ENCODE results near the gene ZNF366. TPM values are rescaled to one million over a fixed set of nuclear protein-coding genes. Genes with fewer than 3 reads are reported as not detected.

Gene ZNF366
- total RNA-seq, 2 donors from 2014 or later, result not detected

- Mint-ChIP-seq H3K9me3 (no peaks in the 10 kb centered on the region), H3K4me1 (peaks cover 3% of the 10 kb centered on the region), H3K27me3 (ENCODE audit: insufficient read depth) (peaks cover 12% of the 10 kb centered on the region), H3K4me3 (no peak overlapping the region), H3K36me3 (ENCODE audit: low read depth) (no peaks in the 10 kb centered on the region), H3K27ac (no peak overlapping the region)
- WGBS, 2 experiments (ENCODE audit: insufficient coverage in 1 of 2, insufficient read length in 1 of 2), result 83 to 86% methylated on average over 1 to 3 of the region's 3 CpGs
- Histone ChIP-seq H3K9ac (ENCODE audit: extremely low read depth, low read length, poor library complexity, severe bottlenecking) (no peak overlapping the region), H3K27ac (ENCODE audit: low read depth, low read length) (no peak overlapping the region), H3K27me3 (ENCODE audit: control insufficient read depth, insufficient read depth, low read length, poor library complexity, severe bottlenecking) (no peaks in the 10 kb centered on the region), H3K4me1 (ENCODE audit: control insufficient read depth, insufficient read depth, low read length) (no peaks in the 10 kb centered on the region), H3K9me3 (ENCODE audit: control insufficient read depth, low read length) (no peaks in the 10 kb centered on the region), H3K4me3 (ENCODE audit: low read length) (no peak overlapping the region), H3K36me3 (ENCODE audit: control insufficient read depth, insufficient read depth, low read length) (no peaks in the 10 kb centered on the region)
- DNase-seq, result no peak
- TF ChIP-seq, protein P1, sequence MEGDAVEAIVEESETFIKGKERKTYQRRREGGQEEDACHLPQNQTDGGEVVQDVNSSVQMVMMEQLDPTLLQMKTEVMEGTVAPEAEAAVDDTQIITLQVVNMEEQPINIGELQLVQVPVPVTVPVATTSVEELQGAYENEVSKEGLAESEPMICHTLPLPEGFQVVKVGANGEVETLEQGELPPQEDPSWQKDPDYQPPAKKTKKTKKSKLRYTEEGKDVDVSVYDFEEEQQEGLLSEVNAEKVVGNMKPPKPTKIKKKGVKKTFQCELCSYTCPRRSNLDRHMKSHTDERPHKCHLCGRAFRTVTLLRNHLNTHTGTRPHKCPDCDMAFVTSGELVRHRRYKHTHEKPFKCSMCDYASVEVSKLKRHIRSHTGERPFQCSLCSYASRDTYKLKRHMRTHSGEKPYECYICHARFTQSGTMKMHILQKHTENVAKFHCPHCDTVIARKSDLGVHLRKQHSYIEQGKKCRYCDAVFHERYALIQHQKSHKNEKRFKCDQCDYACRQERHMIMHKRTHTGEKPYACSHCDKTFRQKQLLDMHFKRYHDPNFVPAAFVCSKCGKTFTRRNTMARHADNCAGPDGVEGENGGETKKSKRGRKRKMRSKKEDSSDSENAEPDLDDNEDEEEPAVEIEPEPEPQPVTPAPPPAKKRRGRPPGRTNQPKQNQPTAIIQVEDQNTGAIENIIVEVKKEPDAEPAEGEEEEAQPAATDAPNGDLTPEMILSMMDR (conservative IDR thresholded peaks at IDR 0.05), result no peak
These were observed 9.4 kb downstream of the ZNF366 start for GRCh38 chr5:72497823-72498222.

DNA sequence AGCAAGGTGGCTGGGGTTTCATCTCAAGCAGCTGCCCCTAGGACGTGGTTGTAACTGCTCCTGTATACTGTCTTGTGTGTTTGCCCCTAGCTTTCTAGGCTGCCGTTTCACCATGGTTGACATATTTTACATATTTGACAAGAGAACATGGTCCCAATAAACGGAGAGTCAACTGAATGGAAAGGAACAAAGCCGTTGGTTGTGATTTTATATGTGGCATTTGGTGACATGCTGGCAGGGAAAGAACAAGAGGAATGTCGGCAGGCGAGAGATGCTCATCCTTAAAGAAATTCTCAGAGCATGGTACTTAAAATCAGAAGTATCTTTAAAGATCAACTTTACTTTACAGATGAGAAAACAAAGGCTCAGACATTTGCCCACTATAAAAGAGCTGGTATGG lies 11.8 kb downstream of the ZNF366 start:
- Histone ChIP-seq H3K36me3 (ENCODE audit: control insufficient read depth, insufficient read depth, low read length) (no peaks in the 10 kb centered on the region), H3K4me3 (ENCODE audit: low read length) (no peak overlapping the region), H3K27me3 (ENCODE audit: control insufficient read depth, insufficient read depth, low read length, poor library complexity, severe bottlenecking) (no peaks in the 10 kb centered on the region), H3K27ac (ENCODE audit: low read depth, low read length) (no peak overlapping the region), H3K4me1 (ENCODE audit: control insufficient read depth, insufficient read depth, low read length) (no peaks in the 10 kb centered on the region), H3K9me3 (ENCODE audit: control insufficient read depth, low read length) (no peaks in the 10 kb centered on the region), H3K9ac (ENCODE audit: extremely low read depth, low read length, poor library complexity, severe bottlenecking) (no peak overlapping the region)
- Mint-ChIP-seq H3K4me1 (no peaks in the 10 kb centered on the region), H3K27ac (no peak overlapping the region), H3K36me3 (ENCODE audit: low read depth) (no peaks in the 10 kb centered on the region), H3K27me3 (ENCODE audit: insufficient read depth) (peaks cover 14% of the 10 kb centered on the region), H3K9me3 (no peaks in the 10 kb centered on the region), H3K4me3 (no peak overlapping the region)
- no peak for DNase-seq
- 90 to 92% methylated on average over 4 to 6 of the region's 6 CpGs for WGBS, 2 experiments (ENCODE audit: insufficient coverage in 1 of 2, insufficient read length in 1 of 2)
- TF ChIP-seq, protein P1 (conservative IDR thresholded peaks at IDR 0.05), result no peak

- H3K36me3 ChIP-seq (ENCODE audit: control insufficient read depth, insufficient read depth, low read length), result no peaks in the 10 kb centered on the region
- no peak overlapping the region for H3K9ac ChIP-seq (ENCODE audit: extremely low read depth, low read length, poor library complexity, severe bottlenecking)
- Mint-ChIP-seq H3K27ac (no peak overlapping the region), H3K9me3 (no peaks in the 10 kb centered on the region), H3K4me3 (no peak overlapping the region), H3K27me3 (ENCODE audit: insufficient read depth) (peaks cover 15% of the 10 kb centered on the region), H3K36me3 (ENCODE audit: low read depth) (no peaks in the 10 kb centered on the region), H3K4me1 (no peaks in the 10 kb centered on the region)
- H3K27ac ChIP-seq (ENCODE audit: low read depth, low read length), result no peak overlapping the region
- H3K4me1 ChIP-seq (ENCODE audit: control insufficient read depth, insufficient read depth, low read length), result no peaks in the 10 kb centered on the region
- 94% methylated on average over 5 of the region's 5 CpGs; no CpG with 5 or more reads in 1 of the 2 experiments for WGBS, 2 experiments (ENCODE audit: insufficient coverage in 1 of 2, insufficient read length in 1 of 2)
- TF ChIP-seq, protein P1 (conservative IDR thresholded peaks at IDR 0.05), result no peak
- H3K4me3 ChIP-seq (ENCODE audit: low read length), result no peak overlapping the region
- H3K27me3 ChIP-seq (ENCODE audit: control insufficient read depth, insufficient read depth, low read length, poor library complexity, severe bottlenecking), result no peaks in the 10 kb centered on the region
- DNase-seq, result no peak
- no peaks in the 10 kb centered on the region for H3K9me3 ChIP-seq (ENCODE audit: control insufficient read depth, low read length)
These were observed 12.5 kb downstream of the ZNF366 start for GRCh38 chr5:72494623-72495124.

Measured in endodermal cell (in vitro differentiated cells).